MM.1S (cell line): Measurements from ENCODE around the gene RUFY2.
A peak's percentile ranks its signal among the peaks of the same experiment; 100 is the strongest.
"Not testable (repeated sequence)": the region's sequence is repeated elsewhere in the genome, so short reads cannot be mapped to it uniquely, and the experiment has no call there.

Source experiments
- DNase-seq: peaks from one replicate; pipeline ENCODE4 v3.0.0-alpha.2; 2015
- H2AFZ ChIP-seq: fragments of 300-600 bp; sonication (generic); 2 replicates; pipeline ENCODE4 v1.6.0; 2016; ENCODE audit warnings: antibody characterized with exemption, low read length
- H3F3A ChIP-seq: fragments of 300-600 bp; sonication (generic); 2 replicates; pipeline ENCODE4 v1.6.1; 2016; ENCODE audit warnings: mild to moderate bottlenecking, antibody characterized with exemption, low read length, moderate library complexity, mixed read lengths; ENCODE audit not compliant: insufficient read depth
- H3K27ac ChIP-seq: fragments of 300-600 bp; sonication (generic); 2 replicates; pipeline ENCODE4 v1.5.1; 2016; ENCODE audit warnings: mild to moderate bottlenecking, low read length
- H3K27me3 ChIP-seq: fragments of 300-600 bp; sonication (generic); replicated peaks from 2 replicates; pipeline ENCODE4 v1.6.0; 2016; ENCODE audit warnings: low read length; ENCODE audit not compliant: insufficient read depth
- H3K36me3 ChIP-seq: fragments of 300-600 bp; sonication (generic); replicated peaks from 2 replicates; pipeline ENCODE4 v1.6.1; 2016; ENCODE audit warnings: mild to moderate bottlenecking, low read length, mixed read lengths; ENCODE audit not compliant: insufficient read depth
- H3K4me1 ChIP-seq: fragments of 300-600 bp; sonication (generic); 2 replicates; pipeline ENCODE4 v1.6.1; 2016; ENCODE audit warnings: low read length, mixed read lengths
- H3K4me2 ChIP-seq: fragments of 300-600 bp; sonication (generic); 2 replicates; pipeline ENCODE4 v1.6.0; 2016; ENCODE audit warnings: low read depth, low read length
- H3K4me3 ChIP-seq: fragments of 300-600 bp; sonication (generic); 2 replicates; pipeline ENCODE4 v1.5.1; 2016; ENCODE audit warnings: low read length, mixed read lengths
- H3K79me2 ChIP-seq: fragments of 300-600 bp; sonication (generic); 2 replicates; pipeline ENCODE4 v1.6.1; 2016; ENCODE audit warnings: mixed run types, low read length, mixed read lengths
- H3K9ac ChIP-seq: fragments of 300-600 bp; sonication (generic); 2 replicates; pipeline ENCODE4 v1.6.1; 2016; ENCODE audit warnings: low read length, mixed read lengths
- H3K9me2 ChIP-seq: fragments of 300-600 bp; sonication (generic); replicated peaks from 2 replicates; pipeline ENCODE4 v1.6.1; 2016; ENCODE audit warnings: mild to moderate bottlenecking, low read length, mixed read lengths; ENCODE audit not compliant: insufficient read depth
- H3K9me3 ChIP-seq: fragments of 300-600 bp; sonication (generic); replicated peaks from 2 replicates; pipeline ENCODE4 v1.6.1; 2016; ENCODE audit warnings: mild to moderate bottlenecking, low read length, mixed read lengths; ENCODE audit not compliant: insufficient read depth
- H4K20me1 ChIP-seq: fragments of 300-600 bp; sonication (generic); 2 replicates; pipeline ENCODE4 v1.6.1; 2016; ENCODE audit warnings: mild to moderate bottlenecking, low read length, moderate library complexity, mixed read lengths; ENCODE audit not compliant: insufficient read depth
- CTCF ChIP-seq: fragments of 300-600 bp; sonication (generic); IDR thresholded peaks from 2 replicates; pipeline ENCODE4 v1.5.1; 2016; ENCODE audit warnings: antibody characterized with exemption, low read length, mixed read lengths
- EZH2 ChIP-seq: fragments of 300-600 bp; sonication (generic); optimal IDR thresholded peaks from 2 replicates; pipeline ENCODE3; 2017; ENCODE audit warnings: low read depth, mild to moderate bottlenecking, antibody characterized with exemption, low read length, mixed read lengths
- EZH2phosphoT487 ChIP-seq: fragments of 300-600 bp; sonication (generic); IDR thresholded peaks from 2 replicates; pipeline ENCODE4 v1.6.1; 2018; ENCODE audit warnings: antibody characterized with exemption, low read length

The RUFY2 gene

GRCh38 chr10:68406815-68407548, at the start of gene RUFY2:
RUFY2 (minus strand) TSS chr10:68407277; CDS start chr10:68407189, 88 bp downstream.
- Histone ChIP-seq H3K4me2 (peak within 1 kb of the TSS; percentile 83), H3K9ac (peak within 1 kb of the TSS; percentile 93), H2AFZ (peak within 1 kb of the TSS; percentile 96), H3K27me3 (no peaks in the 10 kb centered on the region), H4K20me1 (no peaks in the 10 kb centered on the region), H3K79me2 (peaks cover 47% of the 10 kb centered on the region), H3K4me1 (peaks cover 8% of the 10 kb centered on the region), H3K27ac (peak within 1 kb of the TSS; percentile 50; the same call in 1 of the 2 replicates), H3K4me3 (peak within 1 kb of the TSS; percentile 94), H3K9me2 (no peaks in the 10 kb centered on the region), H3K9me3 (no peaks in the 10 kb centered on the region), H3F3A (0 out of 2 replicates have a peak, but pooled peaks cover 3% of the 10 kb centered on the region), H3K36me3 (no peaks in the 10 kb centered on the region; the same call in 1 of the 2 replicates)
- TF ChIP-seq CTCF (peak; percentile 29), EZH2 (no peak)
- peak; percentile 81 for DNase-seq

- H3K9ac ChIP-seq, H3K9me2 ChIP-seq, H2AFZ ChIP-seq, H4K20me1 ChIP-seq, H3K4me1 ChIP-seq, H3K79me2 ChIP-seq, H3K36me3 ChIP-seq, H3K4me2 ChIP-seq, H3K9me3 ChIP-seq, H3K27ac ChIP-seq, H3F3A ChIP-seq, H3K4me3 ChIP-seq, DNase-seq, H3K27me3 ChIP-seq: not testable (repeated sequence)
These were observed 42.6 kb upstream of the RUFY2 start for GRCh38 chr10:68449698-68450097.

- Histone ChIP-seq H3K9me2 (no peaks in the 10 kb centered on the region), H3K4me2 (no peak overlapping the region), H3F3A (no peaks in the 10 kb centered on the region; the same call in 1 of the 2 replicates), H3K36me3 (no peaks in the 10 kb centered on the region), H3K9me3 (no peaks in the 10 kb centered on the region), H3K4me1 (no peaks in the 10 kb centered on the region), H3K27ac (no peak overlapping the region), H2AFZ (no peak overlapping the region), H3K79me2 (no peaks in the 10 kb centered on the region), H3K4me3 (no peak overlapping the region), H3K9ac (no peak overlapping the region), H4K20me1 (no peaks in the 10 kb centered on the region), H3K27me3 (no peaks in the 10 kb centered on the region)
- no peak for TF ChIP-seq CTCF
- no peak for TF ChIP-seq EZH2
- TF ChIP-seq EZH2phosphoT487 = no peak
- no peak for DNase-seq
These were observed 39.1 kb upstream of the RUFY2 start for GRCh38 chr10:68446179-68446578.

- H3K27me3 ChIP-seq = no peaks in the 10 kb centered on the region
- H3K36me3 ChIP-seq = no peaks in the 10 kb centered on the region
- H4K20me1 ChIP-seq = no peaks in the 10 kb centered on the region
- H3K27ac ChIP-seq = no peak overlapping the region
- DNase-seq = no peak
- H3K9me2 ChIP-seq = no peaks in the 10 kb centered on the region
- no peak overlapping the region for H3K4me3 ChIP-seq
- no peaks in the 10 kb centered on the region for H3K9me3 ChIP-seq
- H3K4me2 ChIP-seq = no peak overlapping the region
- H3K79me2 ChIP-seq = no peaks in the 10 kb centered on the region
- no peak overlapping the region for H2AFZ ChIP-seq
- no peaks in the 10 kb centered on the region for H3F3A ChIP-seq
- TF ChIP-seq EZH2 = no peak
- H3K4me1 ChIP-seq = no peaks in the 10 kb centered on the region
- no peak overlapping the region for H3K9ac ChIP-seq
These were observed 35.9 kb upstream of the RUFY2 start for GRCh38 chr10:68442971-68443370.
